GM12878 (cell line): Measurements from ENCODE around the gene CDC34. TPM values are rescaled to one million over a fixed set of nuclear protein-coding genes. Genes with fewer than 3 reads are reported as not detected.

ENCODE experiments used
- DPF2 ChIP-seq: fragments of 450-650 bp; IDR thresholded peaks from 2 replicates; pipeline ENCODE4 v1.6.1; 2017; ENCODE audit warnings: mild to moderate bottlenecking
- EZH2 ChIP-seq: IDR thresholded peaks from 2 replicates; pipeline ENCODE4 v1.6.1; 2012; ENCODE audit warnings: low read depth, mild to moderate bottlenecking, control low read depth, inconsistent platforms, low read length, borderline replicate concordance; ENCODE audit not compliant: control insufficient read depth
- IKZF1 ChIP-seq: fragments of 450-650 bp; conservative IDR thresholded peaks from 2 replicates; pipeline ENCODE4 v1.6.1; 2017; ENCODE audit warnings: antibody characterized with exemption, mild to moderate bottlenecking
- JUND ChIP-seq: IDR thresholded peaks from 2 replicates; pipeline ENCODE4 v1.6.1; 2012; ENCODE audit warnings: low read depth, mild to moderate bottlenecking, low read length, improper control_type of control experiment, moderate library complexity
- PRDM15 ChIP-seq: fragments of 450-650 bp; formaldehyde crosslinking; IDR thresholded peaks from 2 replicates; pipeline ENCODE4 v1.4.0; 2020; ENCODE audit warnings: mild to moderate bottlenecking, moderate library complexity
- WRNIP1 ChIP-seq: IDR thresholded peaks from 2 replicates; pipeline ENCODE4 v1.6.1; 2011; ENCODE audit warnings: low read depth, low read length, improper control_type of control experiment, borderline replicate concordance
- ZBTB33 ChIP-seq: fragments of 450-650 bp; IDR thresholded peaks from 2 replicates; pipeline ENCODE4 v1.6.1; 2017; ENCODE audit warnings: mild to moderate bottlenecking
- polyA plus RNA-seq, 11 experiments: library from polyadenylated mRNA; depleted of rRNA in 4 of 11; unstranded in 6 of 11; stranded (reverse) in 5 of 11; fragments of >200 nt; fragmentation: Nextera tagmentation in 4 of 11; fragmentation: Illumina TruSeq in 1 of 11; extraction: Ambion mirVana in 4 of 11; extraction: Trizol in 1 of 11; gene quantifications; 1 replicate in 1 of 11; 2 replicates in 10 of 11; pipeline versions ENCODE4 v1.2.1 to v1.2.3, GENCODE V29; 2011 to 2016; ENCODE audit warnings: inconsistent platforms in 2 of 11, missing spikeins in 2 of 11, low read depth in 1 of 11
- total RNA-seq, 4 experiments: library from RNA; depleted of rRNA in 3 of 4; stranded (reverse); fragments of >200 nt in 3 of 4; fragmentation: Illumina TruSeq in 1 of 4; extraction: Trizol in 1 of 4; gene quantifications; 2 replicates each; pipeline versions ENCODE4 v1.2.1 to v1.2.3, GENCODE V29; 2013 to 2021
- TF ChIP-seq, protein P1 (sequence below): IDR thresholded peaks from 2 replicates; pipeline ENCODE4 v1.6.1; 2012; ENCODE audit warnings: improper control_type of control experiment, low read depth, low read length; ENCODE audit not compliant: insufficient replicate concordance

The CDC34 gene
- total and polyA plus RNA-seq, 10 of the 15 experiments (the other 5 are each of a cell fraction or from before 2014, with no cell fraction given) = 0.31 to 48.9 (median 28.5) TPM

- TF ChIP-seq, protein P1, sequence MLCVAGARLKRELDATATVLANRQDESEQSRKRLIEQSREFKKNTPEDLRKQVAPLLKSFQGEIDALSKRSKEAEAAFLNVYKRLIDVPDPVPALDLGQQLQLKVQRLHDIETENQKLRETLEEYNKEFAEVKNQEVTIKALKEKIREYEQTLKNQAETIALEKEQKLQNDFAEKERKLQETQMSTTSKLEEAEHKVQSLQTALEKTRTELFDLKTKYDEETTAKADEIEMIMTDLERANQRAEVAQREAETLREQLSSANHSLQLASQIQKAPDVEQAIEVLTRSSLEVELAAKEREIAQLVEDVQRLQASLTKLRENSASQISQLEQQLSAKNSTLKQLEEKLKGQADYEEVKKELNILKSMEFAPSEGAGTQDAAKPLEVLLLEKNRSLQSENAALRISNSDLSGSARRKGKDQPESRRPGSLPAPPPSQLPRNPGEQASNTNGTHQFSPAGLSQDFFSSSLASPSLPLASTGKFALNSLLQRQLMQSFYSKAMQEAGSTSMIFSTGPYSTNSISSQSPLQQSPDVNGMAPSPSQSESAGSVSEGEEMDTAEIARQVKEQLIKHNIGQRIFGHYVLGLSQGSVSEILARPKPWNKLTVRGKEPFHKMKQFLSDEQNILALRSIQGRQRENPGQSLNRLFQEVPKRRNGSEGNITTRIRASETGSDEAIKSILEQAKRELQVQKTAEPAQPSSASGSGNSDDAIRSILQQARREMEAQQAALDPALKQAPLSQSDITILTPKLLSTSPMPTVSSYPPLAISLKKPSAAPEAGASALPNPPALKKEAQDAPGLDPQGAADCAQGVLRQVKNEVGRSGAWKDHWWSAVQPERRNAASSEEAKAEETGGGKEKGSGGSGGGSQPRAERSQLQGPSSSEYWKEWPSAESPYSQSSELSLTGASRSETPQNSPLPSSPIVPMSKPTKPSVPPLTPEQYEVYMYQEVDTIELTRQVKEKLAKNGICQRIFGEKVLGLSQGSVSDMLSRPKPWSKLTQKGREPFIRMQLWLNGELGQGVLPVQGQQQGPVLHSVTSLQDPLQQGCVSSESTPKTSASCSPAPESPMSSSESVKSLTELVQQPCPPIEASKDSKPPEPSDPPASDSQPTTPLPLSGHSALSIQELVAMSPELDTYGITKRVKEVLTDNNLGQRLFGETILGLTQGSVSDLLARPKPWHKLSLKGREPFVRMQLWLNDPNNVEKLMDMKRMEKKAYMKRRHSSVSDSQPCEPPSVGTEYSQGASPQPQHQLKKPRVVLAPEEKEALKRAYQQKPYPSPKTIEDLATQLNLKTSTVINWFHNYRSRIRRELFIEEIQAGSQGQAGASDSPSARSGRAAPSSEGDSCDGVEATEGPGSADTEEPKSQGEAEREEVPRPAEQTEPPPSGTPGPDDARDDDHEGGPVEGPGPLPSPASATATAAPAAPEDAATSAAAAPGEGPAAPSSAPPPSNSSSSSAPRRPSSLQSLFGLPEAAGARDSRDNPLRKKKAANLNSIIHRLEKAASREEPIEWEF = no peak
- no peak for TF ChIP-seq ZBTB33
- no peak for TF ChIP-seq EZH2
- TF ChIP-seq PRDM15 (CRISPR knock-in tag) = no peak
- TF ChIP-seq JUND = no peak
- TF ChIP-seq DPF2 = no peak
- no peak for TF ChIP-seq IKZF1
- no peak for TF ChIP-seq WRNIP1
Measured at GRCh38 chr19:508204-509150, 23.1 kb upstream of the CDC34 start (continued).
